ENCODE measurements around the gene TSHZ2.

TSHZ2 gene

GRCh38 chr20:53091789-53092188 lies 119.6 kb downstream of the TSHZ2 start:
- Histone ChIP-seq H3K36me3 (replicated peaks) (no peaks in the 10 kb centered on the region), H3K27ac (no peak overlapping the region), H3K27me3 (replicated peaks) (no peaks in the 10 kb centered on the region), H3K4me3 (ENCODE audit: low read depth, low read length) (no peak overlapping the region)
- no peak for TF ChIP-seq CTCF (IDR thresholded peaks at IDR 0.05; ENCODE audit: low read depth, low read length, missing control alignments)
- in situ Hi-C loops (cut with HindIII; ENCODE audit: low pct_ligation_motif_present, low sequenced_read_pairs): no loop called here
- no peak for DNase-seq

- no peak for DNase-seq
- H3K27me3 ChIP-seq (replicated peaks): no peaks in the 10 kb centered on the region
- H3K27ac ChIP-seq: no peak overlapping the region
- in situ Hi-C loops (cut with HindIII; ENCODE audit: low pct_ligation_motif_present, low sequenced_read_pairs): no loop called here
- no peak overlapping the region for H3K4me3 ChIP-seq (ENCODE audit: low read depth, low read length)
- TF ChIP-seq CTCF (IDR thresholded peaks at IDR 0.05; ENCODE audit: low read depth, low read length, missing control alignments): no peak
- H3K36me3 ChIP-seq (replicated peaks): no peaks in the 10 kb centered on the region
Measured at GRCh38 chr20:53092772-53093300, 120.7 kb downstream of the TSHZ2 start.

- Histone ChIP-seq H3K4me3 (ENCODE audit: low read depth, low read length) (no peak overlapping the region), H3K27me3 (replicated peaks) (no peaks in the 10 kb centered on the region), H3K36me3 (replicated peaks) (no peaks in the 10 kb centered on the region), H3K27ac (no peak overlapping the region)
- in situ Hi-C loops (cut with HindIII; ENCODE audit: low pct_ligation_motif_present, low sequenced_read_pairs): no loop called here
- no peak for DNase-seq
- TF ChIP-seq CTCF (IDR thresholded peaks at IDR 0.05; ENCODE audit: low read depth, low read length, missing control alignments): no peak
Measured at GRCh38 chr20:53097371-53097770, 125.2 kb downstream of the TSHZ2 start.

GRCh38 chr20:53097791-53098190 lies 125.6 kb downstream of the TSHZ2 start:
- Histone ChIP-seq H3K36me3 (replicated peaks) (no peaks in the 10 kb centered on the region), H3K27me3 (replicated peaks) (no peaks in the 10 kb centered on the region), H3K27ac (no peak overlapping the region), H3K4me3 (ENCODE audit: low read depth, low read length) (no peak overlapping the region)
- DNase-seq: no peak
- in situ Hi-C loops (cut with HindIII; ENCODE audit: low pct_ligation_motif_present, low sequenced_read_pairs): no loop called here
- TF ChIP-seq CTCF (IDR thresholded peaks at IDR 0.05; ENCODE audit: low read depth, low read length, missing control alignments): no peak

GRCh38 chr20:53098621-53099020 lies 126.5 kb downstream of the TSHZ2 start:
- H3K27ac ChIP-seq: no peak overlapping the region
- no peak for DNase-seq
- no peaks in the 10 kb centered on the region for H3K36me3 ChIP-seq (replicated peaks)
- no peak for TF ChIP-seq CTCF (IDR thresholded peaks at IDR 0.05; ENCODE audit: low read depth, low read length, missing control alignments)
- H3K4me3 ChIP-seq (ENCODE audit: low read depth, low read length): no peak overlapping the region
- H3K27me3 ChIP-seq (replicated peaks): no peaks in the 10 kb centered on the region
- in situ Hi-C loops (cut with HindIII; ENCODE audit: low pct_ligation_motif_present, low sequenced_read_pairs): no loop called here

GRCh38 chr20:53099856-53100255 lies 127.7 kb downstream of the TSHZ2 start:
- no peak for DNase-seq
- H3K36me3 ChIP-seq (replicated peaks): no peaks in the 10 kb centered on the region
- no peak for TF ChIP-seq CTCF (IDR thresholded peaks at IDR 0.05; ENCODE audit: low read depth, low read length, missing control alignments)
- no peak overlapping the region for H3K27ac ChIP-seq
- H3K27me3 ChIP-seq (replicated peaks): no peaks in the 10 kb centered on the region
- in situ Hi-C loops (cut with HindIII; ENCODE audit: low pct_ligation_motif_present, low sequenced_read_pairs): no loop called here
- H3K4me3 ChIP-seq (ENCODE audit: low read depth, low read length): no peak overlapping the region
